HG02938 (cell line): Measurements from ENCODE around the gene BMPR1A.
A peak's percentile ranks its signal among the peaks of the same experiment; 100 is the strongest.
"Not testable (repeated sequence)": the region's sequence is repeated elsewhere in the genome, so short reads cannot be mapped to it uniquely, and the experiment has no call there.

Experiments
- ATAC-seq: cut with Tn5 transposase; IDR thresholded peaks from one replicate; pipeline ENCODE4 v1.9.1; 2021; ENCODE audit warnings: mild to moderate bottlenecking, moderate library complexity; ENCODE audit not compliant: unreplicated experiment

BMPR1A gene

DNA sequence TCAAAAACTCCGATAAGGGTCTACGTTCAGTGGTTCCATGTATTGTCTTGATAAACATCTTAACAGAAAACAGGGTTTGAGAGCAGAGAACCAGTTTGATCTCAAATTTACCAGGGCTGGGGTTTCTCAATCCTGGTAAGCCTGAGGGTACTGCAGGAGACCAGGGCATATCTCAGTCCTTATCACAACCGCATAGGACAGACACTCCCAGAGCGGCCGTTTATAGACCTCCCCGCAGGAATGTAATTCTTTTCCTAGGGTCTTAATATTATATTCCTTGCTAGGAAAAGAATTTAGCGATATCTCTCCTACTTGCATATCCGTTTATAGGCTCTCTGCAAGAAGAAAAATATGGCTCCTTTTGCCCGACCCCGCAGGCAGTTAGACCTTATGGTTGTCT lies 196.3 kb downstream of the BMPR1A start:
- ATAC-seq = not testable (repeated sequence)

DNA sequence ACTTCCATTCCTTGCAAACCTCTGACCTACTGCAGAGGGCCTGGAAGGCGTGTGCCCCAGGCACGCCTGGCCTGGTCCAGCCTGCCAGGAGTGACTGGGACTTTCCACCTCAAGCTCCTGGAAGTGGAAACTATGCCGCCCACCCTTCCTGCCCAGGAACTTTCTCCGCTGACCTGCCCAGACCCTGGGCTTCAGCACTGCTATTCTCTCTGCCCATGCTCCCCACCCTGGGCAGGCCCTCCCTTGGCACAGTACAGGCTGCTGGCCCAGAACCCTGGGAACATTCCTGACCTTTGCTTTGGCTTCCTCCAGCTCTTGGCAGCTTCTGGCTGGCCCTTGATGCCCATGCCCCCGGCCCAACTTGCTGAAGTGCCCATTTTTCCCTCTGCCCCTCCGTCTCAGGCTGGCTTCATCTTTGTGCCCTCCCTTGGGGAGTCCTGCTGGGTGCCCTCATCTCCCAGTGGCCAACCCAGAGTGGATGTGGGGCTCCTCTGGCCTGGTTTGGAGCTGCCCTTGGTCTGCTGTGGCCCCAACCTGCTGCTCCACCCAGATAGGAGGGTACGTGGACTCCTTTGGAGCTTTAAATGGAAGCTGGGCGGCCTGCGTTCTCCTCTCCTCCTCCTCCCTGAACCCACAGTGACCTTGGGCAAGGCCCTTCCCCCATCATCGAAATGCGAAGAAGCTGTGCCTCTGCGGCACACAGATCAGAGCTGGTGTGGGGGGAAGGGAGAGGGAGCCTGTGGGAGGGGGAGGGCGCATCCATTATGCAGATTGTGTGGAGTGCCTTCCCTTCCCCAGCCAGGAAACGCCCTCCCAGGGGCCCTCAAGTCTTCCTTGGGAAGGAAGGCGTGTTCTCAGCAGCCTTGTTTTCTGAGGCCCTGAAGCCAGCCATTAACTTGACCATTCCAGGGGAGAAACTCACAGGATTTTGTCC lies 197.6 kb downstream of the BMPR1A start:
- ATAC-seq = no peak

DNA sequence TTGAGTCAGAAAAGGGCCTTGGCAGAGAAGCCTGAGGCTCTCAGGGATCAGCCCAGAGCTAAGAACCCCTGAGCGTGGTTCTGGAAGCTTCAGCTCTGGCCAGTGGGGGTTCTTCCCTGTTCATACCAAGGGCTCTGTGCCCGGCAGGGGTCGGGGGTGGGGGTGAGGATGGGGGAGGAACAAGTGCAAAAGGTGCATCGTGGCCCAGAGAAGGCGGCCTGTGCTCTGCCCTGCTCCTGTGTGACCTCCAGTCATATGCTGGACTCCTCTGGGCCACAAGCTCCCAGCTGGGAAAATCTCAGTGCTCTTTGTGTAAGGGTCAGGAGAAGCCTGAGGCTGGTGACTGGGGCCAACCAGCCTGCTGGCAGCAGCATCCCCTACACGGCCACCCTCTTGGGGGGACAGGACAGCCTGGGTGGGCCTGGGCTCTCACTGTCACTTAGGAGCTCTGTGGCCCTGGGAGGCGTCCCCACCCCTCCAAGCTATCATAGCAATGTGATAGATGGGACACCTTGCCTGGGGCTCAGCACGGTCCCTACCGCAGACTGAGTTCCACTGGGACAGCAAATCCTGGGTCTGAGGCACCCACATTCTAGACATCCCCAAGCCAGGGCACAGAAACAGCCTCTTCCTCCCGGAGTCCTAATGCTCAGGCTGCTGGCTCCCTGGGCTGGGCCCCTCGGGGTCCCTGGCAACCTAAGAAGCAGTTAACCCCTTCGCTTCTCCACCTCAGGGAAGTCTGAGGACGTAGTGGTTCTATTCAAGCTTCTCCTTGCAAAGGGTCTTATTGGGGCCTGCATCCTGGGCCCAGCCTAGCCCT lies 198.5 kb downstream of the BMPR1A start:
- ATAC-seq = no peak

DNA sequence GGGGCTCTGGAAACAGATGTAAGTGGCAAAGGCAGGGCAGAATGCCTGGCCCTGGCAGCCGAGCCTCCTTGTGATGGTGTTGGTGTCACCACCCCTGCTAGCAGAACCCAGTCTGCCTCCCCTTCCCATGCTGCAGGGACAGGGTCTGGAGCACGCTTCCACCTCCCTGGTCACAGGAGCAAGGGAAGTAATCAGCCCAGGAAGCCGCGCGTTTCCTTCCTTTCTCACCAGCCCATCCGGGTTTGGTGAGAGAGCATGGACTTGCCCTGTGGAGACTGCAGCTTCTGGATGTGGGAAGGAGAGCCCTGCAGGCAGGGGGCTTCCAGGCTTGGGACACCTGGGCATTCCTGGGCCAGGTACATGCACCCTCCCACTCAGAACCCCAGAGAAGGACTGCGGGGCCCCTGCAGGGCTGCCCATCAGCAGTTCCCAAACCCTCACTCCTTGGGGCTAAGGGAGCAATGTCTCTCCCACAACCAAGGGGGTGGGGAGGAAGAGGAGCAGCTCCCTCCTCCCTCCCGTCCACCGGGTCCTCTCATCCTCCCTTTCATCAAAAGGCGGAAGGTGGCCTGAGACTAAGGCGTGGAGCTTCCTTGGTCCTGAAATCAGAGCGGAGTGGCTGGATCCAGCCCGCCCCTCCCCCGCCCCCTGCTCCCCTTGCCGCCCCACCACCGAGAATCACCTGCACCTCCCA lies 199.2 kb downstream of the BMPR1A start:
- ATAC-seq = no peak

DNA sequence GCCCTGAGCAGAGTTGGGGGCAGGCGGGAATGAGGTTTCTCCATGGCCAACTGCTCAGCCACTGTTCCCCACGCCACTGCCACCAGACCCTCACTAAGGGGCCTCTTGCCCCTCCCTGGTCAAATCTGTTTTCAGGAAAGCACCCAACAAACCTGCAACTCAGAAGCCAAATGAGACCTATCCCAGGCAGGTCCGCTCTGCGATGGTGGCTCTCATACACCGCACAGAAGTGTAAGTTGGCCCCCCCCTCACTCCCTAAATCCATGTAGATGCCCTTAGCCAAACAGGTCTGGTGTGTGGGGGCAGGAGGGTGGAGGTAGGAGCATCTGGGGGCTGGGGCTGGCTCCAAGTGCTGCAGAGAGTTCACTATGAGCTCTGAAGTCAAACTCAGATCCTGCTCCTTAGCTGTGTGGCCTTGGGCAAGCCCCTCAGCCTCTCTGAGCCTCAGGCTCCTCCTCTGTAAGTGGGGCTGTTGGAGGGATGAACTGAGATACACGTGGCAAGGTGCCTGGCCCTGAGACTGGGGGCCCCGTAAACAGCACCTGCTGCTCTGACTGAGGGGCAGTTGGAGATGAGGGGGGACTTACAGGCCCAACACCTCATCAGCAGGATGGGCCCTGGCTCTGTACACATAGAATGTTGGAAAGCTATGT lies 199.9 kb downstream of the BMPR1A start:
- ATAC-seq = no peak

DNA sequence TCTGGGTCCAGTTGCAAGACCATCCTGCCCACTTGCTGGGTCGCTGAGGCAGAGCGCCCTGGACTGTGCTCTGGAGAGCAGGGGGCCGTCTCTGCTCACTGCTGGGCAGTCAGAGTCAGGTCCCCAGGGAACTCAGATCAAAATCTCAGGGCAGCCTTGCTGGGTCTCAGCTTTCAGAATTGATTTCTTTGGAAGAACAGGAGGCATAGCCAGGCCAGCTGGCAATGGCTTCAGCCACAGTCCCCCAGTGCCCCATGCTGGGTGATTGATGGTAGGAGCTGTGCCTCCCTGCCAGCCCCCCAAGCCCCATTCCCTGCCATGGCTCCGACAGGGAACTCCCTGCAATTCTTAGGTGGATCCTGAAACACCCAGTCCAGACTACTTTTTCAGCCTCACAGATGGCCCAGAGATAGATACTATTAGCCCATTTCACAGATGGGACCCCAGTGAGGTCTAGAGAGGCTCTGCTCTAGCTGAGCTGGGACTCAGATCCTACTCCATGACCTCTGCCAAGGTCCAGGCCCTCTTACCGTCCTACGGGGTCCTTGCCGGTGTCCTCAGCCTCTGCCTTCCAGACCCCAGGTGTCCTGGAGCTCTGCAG lies 200.5 kb downstream of the BMPR1A start:
- no peak for ATAC-seq

DNA sequence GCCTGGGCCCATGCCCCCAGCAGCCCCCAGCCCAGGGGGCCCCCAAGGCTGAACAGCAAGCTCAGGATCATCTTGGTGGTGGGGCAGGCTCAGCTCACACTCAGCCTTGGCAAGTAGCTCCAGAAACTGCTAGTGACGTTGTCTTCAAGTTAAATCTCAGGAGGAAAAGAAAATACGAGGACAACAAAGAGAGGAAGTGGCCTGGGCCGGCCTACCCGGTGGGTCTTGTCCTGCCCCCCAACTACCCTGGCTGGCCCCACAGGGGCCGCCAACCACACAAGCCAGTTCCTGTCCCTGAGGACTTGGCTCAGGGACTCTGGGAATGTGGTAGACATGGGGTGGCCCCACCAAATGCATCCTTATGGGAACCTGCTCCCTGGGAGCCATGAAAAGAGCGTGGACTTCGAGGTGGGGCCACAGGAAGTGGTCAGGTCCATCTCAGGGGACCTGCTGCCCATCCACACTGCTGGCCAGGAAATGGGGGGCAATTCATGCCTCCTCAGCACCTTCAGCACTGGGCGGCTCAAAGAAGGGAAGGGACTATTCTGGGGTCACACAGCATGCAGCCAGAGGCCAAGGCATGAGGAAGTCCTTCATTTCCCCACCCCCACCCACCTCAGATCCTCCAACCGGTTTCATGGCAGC lies 201.2 kb downstream of the BMPR1A start, which contains the start of gene MMRN2:
Gene MMRN2, minus strand, starts transcription at position 145 of the 645 bp plus-strand sequence. Its CDS starts 74 bp downstream, at position 71.
- no peak for ATAC-seq

DNA sequence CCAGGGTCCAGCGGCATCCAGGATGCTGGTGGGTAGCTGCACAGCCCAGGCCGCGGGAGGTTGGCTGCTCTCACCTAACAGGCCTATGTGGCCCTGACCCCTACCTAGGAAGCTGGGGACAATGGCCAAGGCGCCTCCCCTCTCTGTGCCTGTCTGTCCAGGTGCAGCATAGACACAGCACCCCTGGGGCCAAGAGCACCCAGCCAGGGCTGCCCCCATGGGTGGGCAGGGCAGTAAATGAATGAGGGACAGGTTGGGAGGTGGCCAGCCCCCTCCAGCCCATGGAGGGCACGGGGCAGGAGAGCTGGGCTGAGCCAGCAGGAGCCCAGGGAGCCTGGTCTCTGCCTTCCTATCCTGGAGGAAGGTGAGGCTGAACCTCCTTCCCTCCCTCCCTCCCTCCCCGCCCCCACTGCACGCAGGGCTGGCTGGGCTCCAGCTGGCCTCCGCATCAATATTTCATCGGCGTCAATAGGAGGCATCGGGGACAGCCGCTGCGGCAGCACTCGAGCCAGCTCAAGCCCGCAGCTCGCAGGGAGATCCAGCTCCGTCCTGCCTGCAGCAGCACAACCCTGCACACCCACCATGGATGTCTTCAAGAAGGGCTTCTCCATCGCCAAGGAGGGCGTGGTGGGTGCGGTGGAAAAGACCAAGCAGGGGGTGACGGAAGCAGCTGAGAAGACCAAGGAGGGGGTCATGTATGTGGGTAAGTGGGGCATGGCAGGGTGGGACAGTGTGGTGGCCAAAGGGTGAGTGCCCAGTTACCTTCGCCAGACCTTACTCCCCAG lies 201.9 kb downstream of the BMPR1A start, which contains the start of gene SNCG:
Gene SNCG, plus strand, starts transcription at position 484 of the 785 bp plus-strand sequence. Its CDS starts 99 bp downstream, at position 583.
- no peak for ATAC-seq

DNA sequence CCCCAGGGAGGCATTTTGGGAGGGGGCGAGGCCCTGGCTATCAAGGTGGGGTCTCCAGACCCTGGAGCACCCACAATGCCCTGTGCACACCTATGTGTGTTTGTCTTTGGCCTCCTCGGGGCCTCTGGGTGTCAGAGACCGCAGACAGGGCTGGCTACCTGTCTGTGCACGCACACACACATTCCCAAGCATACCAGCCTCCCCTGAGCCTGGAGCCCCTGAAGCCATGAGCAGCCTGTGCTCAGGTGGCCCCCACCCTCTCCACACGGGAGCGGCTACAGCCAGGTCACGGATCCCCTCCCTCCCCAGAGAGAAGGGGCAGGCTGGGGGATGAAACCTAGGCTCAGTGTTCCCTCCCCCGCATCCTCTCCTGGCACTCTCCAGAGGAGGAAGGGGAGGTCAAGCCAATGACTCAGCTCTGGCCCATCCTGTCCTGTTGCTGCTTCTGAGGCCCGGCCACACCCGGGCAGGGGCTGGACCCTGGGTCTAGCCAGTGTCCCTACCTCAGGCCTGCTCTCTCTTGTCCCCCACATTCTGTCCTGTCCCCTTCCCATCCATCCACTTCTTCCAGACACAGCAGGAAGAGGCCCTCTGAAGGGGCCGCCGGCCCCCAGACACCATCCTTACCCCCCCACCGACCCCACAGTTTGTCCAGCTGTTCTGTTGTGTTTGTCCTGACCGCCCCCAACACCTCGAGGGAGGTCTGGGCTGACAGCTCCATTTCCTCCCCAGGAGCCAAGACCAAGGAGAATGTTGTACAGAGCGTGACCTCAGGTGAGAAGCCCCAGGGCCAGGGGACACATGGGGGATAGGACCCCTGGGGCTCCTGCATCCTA lies 202.7 kb downstream of the BMPR1A start:
- ATAC-seq = no peak

DNA sequence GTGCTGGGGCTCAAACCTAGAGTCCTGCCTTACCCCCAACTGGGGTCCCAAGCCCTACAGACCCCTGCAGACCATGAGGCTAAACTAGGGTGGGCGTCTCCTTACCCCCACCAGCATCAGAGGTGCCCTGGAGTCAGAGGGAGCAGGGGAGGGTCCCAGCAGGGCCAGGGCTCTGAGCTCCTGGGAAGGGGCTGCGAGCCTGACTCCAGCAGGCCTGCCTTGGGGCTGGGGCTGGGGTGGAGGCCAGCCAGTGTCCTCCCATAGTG lies 203.3 kb downstream of the BMPR1A start:
- ATAC-seq = no peak

DNA sequence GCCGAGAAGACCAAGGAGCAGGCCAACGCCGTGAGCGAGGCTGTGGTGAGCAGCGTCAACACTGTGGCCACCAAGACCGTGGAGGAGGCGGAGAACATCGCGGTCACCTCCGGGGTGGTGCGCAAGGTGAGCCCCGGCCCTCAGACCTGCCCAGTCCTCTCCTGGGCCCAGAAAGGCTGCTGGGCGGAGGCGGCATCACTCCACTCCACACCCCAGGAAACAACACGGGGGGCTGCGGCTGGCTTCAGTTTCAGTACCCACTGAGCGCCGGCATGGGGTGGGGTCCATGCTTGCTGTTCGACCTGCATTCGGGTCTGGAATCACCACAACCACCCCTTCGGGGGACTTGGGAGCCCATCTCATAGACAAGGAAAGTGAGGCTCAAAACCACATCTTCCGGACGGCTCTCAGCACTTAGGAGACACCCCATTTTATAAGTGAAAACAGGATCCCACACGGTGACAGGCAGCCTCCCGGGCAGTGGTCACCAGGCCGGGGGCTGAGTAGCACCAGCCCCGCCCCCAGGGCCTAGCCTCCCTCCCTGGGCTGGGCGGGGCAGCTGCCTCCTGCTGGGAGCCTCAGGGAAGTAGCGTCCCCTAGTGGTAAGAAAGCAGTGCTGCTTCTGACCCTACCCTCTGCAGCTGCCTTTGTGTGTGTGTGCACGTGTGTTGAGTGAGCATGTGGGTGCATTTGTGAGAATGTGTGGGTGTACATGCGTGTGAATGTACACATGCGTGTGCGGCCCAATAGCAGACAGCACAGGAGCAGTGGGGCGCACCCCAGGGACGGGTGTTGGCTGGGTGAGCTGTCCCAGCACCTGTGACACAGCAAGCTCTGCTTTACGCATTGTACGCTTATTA lies 203.8 kb downstream of the BMPR1A start:
- peak; percentile 77 for ATAC-seq

DNA sequence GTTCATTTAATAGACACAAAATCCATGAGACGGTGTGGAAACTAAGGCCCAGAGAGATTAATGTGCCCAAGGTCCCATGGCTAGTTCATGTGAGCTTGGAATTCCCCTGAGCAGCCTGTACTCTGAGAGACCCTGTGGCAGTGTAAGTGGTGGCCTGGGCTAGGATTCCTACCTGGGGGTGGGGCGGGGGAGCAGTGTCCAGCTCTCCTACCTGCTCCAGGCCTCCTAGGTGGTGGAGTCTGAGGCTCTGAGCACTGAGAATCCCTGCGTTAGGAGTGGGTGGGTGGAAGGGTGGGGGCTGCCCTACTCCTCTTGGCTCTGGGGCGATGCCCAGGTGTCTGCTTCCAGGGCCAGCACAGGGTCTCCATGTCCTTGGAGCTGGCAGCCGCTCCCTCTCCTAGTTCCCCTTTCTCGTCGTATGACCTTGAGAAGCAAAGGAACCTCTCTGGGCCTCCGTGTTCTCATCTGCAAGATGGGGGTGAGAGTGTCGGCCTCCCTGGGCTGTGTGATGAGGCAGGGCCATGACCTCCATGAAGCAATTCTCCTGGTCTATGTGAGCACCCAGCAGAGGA lies 204.5 kb downstream of the BMPR1A start:
- ATAC-seq = no peak

DNA sequence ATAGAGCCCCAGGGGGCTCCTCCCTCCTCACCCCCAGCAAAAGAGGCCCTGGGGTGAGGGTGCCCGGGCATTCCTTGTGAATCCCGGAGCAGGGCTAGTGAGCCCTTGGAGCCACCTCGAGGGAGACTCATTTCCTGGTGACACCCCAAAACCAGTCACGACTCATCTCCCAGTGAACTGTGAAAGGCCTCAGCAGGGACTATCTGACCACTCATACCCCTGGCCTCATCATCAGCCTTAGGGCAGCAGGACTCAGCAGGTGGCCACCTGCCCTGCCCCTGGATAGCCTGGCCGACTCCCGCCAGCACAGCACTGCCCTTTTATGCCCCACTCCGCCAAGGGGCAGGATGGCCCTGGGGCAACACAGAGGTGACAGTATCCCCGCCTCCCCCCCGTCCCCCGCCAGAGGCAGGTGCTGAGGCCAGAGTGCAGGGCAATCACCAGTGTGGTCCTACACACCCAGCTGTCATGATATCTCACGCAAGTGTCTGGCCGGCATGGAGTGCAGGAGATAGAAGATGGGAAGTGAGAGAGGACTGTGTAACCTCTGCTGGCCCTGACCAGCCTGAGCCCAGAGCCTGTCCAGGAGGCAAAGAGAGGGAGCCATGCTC lies 205.2 kb downstream of the BMPR1A start:
- no peak for ATAC-seq

DNA sequence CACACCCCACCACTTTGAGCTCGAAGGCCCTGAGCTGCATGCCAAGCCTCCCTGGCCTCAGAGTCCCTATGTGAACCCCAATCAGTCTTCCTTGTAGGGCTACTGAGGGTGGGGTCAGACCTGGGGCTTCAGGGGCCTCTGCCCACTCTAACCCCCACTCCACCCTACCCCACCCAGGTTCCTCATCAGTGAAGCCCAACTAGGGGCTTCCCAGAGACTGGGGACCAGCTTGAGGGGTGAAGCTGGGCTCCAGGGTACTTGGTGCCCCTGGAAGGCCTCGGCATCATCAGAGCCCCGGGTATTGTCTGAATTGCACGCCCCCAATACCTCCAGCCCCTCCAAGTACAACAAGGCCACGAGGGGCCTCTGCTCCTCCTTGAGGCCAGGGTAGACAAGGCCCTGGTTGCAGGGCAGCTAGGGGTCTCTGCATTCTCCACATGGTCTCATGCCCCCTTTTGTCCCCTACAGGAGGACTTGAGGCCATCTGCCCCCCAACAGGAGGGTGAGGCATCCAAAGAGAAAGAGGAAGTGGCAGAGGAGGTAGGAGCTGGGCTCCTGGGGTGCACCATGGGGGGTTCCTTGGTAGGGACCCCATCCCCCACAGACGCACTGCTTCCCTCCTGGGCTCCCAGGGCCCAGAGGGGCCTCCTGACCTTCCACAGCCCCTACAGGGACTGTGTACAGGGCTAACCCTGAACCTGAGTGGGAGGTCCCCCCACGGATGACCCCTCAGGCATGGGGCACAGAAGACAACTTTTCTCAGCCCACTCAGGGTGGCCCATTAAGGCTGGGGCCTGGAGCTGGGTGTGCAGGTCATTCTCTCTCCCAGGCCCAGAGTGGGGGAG lies 205.9 kb downstream of the BMPR1A start:
- ATAC-seq = no peak

DNA sequence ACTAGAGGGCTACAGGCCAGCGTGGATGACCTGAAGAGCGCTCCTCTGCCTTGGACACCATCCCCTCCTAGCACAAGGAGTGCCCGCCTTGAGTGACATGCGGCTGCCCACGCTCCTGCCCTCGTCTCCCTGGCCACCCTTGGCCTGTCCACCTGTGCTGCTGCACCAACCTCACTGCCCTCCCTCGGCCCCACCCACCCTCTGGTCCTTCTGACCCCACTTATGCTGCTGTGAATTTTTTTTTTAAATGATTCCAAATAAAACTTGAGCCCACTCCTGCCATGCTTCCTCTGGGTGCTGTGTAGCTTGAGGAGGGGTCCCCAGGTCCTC lies 206.5 kb downstream of the BMPR1A start:
- no peak for ATAC-seq
